Thyroid gland (tissue), 4 donors: Measurements from ENCODE around the gene MPL. TPM values are rescaled to one million over a fixed set of nuclear protein-coding genes. Genes with fewer than 3 reads are reported as not detected.

Experiments
- DNase-seq, 2 donors: peaks; one replicate each; pipeline ENCODE4 v3.0.0-alpha.2; 2019
- H3K27ac ChIP-seq, 3 donors: fragments of 200-600 bp; sonication (generic); 1 replicate in 2 of 3; 2 replicates in 1 of 3; pipeline ENCODE4 v1.5.1; 2016 to 2019; ENCODE audit warnings: mild to moderate bottlenecking in 1 of 3, moderate library complexity in 1 of 3
- H3K27me3 ChIP-seq: fragments of 200-600 bp; sonication (generic); one replicate; pipeline ENCODE4 v1.5.1; 2019
- H3K36me3 ChIP-seq, 2 donors: fragments of 200-600 bp; sonication (generic); one replicate each; pipeline ENCODE4 v1.5.1; 2016 to 2019
- H3K4me1 ChIP-seq, 2 donors: fragments of 200-600 bp; sonication (generic); one replicate each; pipeline ENCODE4 v1.5.1; 2017 to 2019
- H3K4me3 ChIP-seq, 3 donors: fragments of 200-600 bp; sonication (generic); replicated peaks in 1 of 3; 1 replicate in 2 of 3; 2 replicates in 1 of 3; pipeline ENCODE4 v1.5.1; 2016; ENCODE audit warnings: mild to moderate bottlenecking in 1 of 3
- H3K9me3 ChIP-seq: fragments of 200-600 bp; sonication (generic); one replicate; pipeline ENCODE4 v1.5.1; 2017
- POLR2A ChIP-seq, 2 donors: fragments of 450-650 bp; IDR thresholded peaks; one replicate each; pipeline ENCODE4 v1.6.1; 2017; ENCODE audit warnings: antibody characterized with exemption in 2 of 2, mild to moderate bottlenecking in 2 of 2, moderate library complexity in 1 of 2
- WGBS, 2 donors: methylation state at CpG; one replicate each; pipeline ENCODE4 v1.1.5; 2017; 5-methylcytosine and 5-hydroxymethylcytosine counted together
- intact Hi-C: fragments of 100-400 bp; cut with DNase I; formaldehyde crosslinking; loops from one replicate; pipeline ENCODE4 v1.15.1; 2023
- total RNA-seq, 4 donors: library from RNA; depleted of rRNA; stranded (reverse); fragments of >200 nt; gene quantifications; one replicate each; pipeline ENCODE4 v1.2.3, GENCODE V29; 2016
- TF ChIP-seq, protein P1 (sequence below), 6 experiments: fragments of 200-600 bp in 3 of 6; fragments of 450-650 bp in 3 of 6; sonication (generic) in 3 of 6; IDR thresholded peaks; one replicate each; pipeline ENCODE4 v1.5.1; 2016 to 2019; ENCODE audit warnings: antibody characterized with exemption in 6 of 6, mild to moderate bottlenecking in 2 of 6, inconsistent platforms in 1 of 6, moderate library complexity in 1 of 6

Gene MPL
- total RNA-seq, 4 donors from 2014 or later, result 0.22 to 0.29 TPM; not detected in 2

- Histone ChIP-seq H3K4me3 (peak within 1 kb of the TSS in 2 of 3 donors; percentile 33 to 45), H3K27me3 (no peaks in the 10 kb centered on the region), H3K27ac (peak within 1 kb of the TSS; percentile 72 to 92 (median 80)), H3K36me3 (peaks cover 18 to 19% of the 10 kb centered on the region in 2 donors), H3K4me1 (peaks cover 9 to 12% of the 10 kb centered on the region in 2 donors), H3K9me3 (no peaks in the 10 kb centered on the region)
- peak; percentile 99 to 100 for DNase-seq
- TF ChIP-seq, protein P1, sequence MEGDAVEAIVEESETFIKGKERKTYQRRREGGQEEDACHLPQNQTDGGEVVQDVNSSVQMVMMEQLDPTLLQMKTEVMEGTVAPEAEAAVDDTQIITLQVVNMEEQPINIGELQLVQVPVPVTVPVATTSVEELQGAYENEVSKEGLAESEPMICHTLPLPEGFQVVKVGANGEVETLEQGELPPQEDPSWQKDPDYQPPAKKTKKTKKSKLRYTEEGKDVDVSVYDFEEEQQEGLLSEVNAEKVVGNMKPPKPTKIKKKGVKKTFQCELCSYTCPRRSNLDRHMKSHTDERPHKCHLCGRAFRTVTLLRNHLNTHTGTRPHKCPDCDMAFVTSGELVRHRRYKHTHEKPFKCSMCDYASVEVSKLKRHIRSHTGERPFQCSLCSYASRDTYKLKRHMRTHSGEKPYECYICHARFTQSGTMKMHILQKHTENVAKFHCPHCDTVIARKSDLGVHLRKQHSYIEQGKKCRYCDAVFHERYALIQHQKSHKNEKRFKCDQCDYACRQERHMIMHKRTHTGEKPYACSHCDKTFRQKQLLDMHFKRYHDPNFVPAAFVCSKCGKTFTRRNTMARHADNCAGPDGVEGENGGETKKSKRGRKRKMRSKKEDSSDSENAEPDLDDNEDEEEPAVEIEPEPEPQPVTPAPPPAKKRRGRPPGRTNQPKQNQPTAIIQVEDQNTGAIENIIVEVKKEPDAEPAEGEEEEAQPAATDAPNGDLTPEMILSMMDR (IDR thresholded peaks at IDR 0.05), result no peak
- peak in 1 of 2 donors; percentile 63 for TF ChIP-seq POLR2A (IDR thresholded peaks at IDR 0.05)
- 2 to 8% methylated on average over 2 to 26 of the region's 59 CpGs for WGBS, 2 donors
- intact Hi-C loops, result no loop called here
Observed at GRCh38 chr1:43358746-43359693, 21.4 kb downstream of the MPL start, which contains the start of gene CDC20. Gene CDC20 (plus strand): TSS chr1:43358981. CDS start chr1:43359216, 235 bp downstream.

- Histone ChIP-seq H3K27ac (no peak overlapping the region), H3K36me3 (peaks cover 24 to 26% of the 10 kb centered on the region in 2 donors), H3K27me3 (no peaks in the 10 kb centered on the region), H3K9me3 (no peaks in the 10 kb centered on the region), H3K4me3 (no peak overlapping the region), H3K4me1 (peaks cover 9 to 12% of the 10 kb centered on the region in 2 donors)
- intact Hi-C loops, result no loop called here
- 24 to 44% methylated on average over 11 of the region's 11 CpGs for WGBS, 2 donors
- TF ChIP-seq, protein P1 (IDR thresholded peaks at IDR 0.05), result no peak
- TF ChIP-seq POLR2A (IDR thresholded peaks at IDR 0.05), result no peak
- peak; percentile 36 to 44 for DNase-seq
Observed at GRCh38 chr1:43359696-43360095, 22.1 kb downstream of the MPL start.

- TF ChIP-seq POLR2A (IDR thresholded peaks at IDR 0.05), result no peak
- TF ChIP-seq, protein P1 (IDR thresholded peaks at IDR 0.05), result no peak
- WGBS, 2 donors, result 67 to 92% methylated on average over 4 of the region's 4 CpGs
- no peak overlapping the region for H3K4me3 ChIP-seq
- peaks cover 31 to 34% of the 10 kb centered on the region in 2 donors for H3K36me3 ChIP-seq
- intact Hi-C loops, result no loop called here
- H3K27me3 ChIP-seq, result no peaks in the 10 kb centered on the region
- peaks cover 9 to 18% of the 10 kb centered on the region in 2 donors for H3K4me1 ChIP-seq
- H3K9me3 ChIP-seq, result no peaks in the 10 kb centered on the region
- no peak overlapping the region for H3K27ac ChIP-seq
- DNase-seq, result no peak
Observed at GRCh38 chr1:43360616-43361015, 23.0 kb downstream of the MPL start.

DNA sequence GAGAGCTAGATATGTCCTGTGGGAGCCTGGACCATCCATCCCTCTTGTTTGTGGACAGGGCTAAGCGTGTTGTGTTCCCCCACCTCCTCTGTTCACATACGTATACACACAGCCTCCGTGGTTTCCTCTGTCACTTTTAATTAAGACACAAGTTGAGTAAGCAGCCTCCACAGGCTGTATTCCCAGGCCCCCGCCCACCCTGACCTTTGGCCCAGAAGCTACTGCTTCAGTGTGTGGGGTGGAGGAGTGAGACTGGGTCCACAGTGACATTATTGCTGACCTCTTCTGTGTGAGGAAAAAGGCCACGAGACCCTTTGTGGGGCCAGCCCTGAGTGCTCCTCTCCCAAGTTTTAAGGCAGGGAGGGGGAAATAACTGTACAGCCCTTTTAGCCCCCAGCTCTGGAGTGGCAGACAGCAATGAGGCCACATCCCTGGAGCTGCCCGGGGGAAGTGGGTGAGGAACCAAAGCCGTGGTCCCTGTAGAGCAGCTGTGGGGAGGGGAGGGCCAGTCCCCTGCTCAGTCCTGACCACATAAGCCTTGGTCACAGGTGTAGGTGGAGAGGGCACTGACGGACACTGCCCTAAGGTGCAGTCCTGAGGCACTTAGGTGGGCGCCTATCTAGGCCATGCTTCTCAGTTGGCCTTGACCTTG lies 25.8 kb downstream of the MPL start:
- Histone ChIP-seq H3K4me3 (no peak overlapping the region), H3K9me3 (no peaks in the 10 kb centered on the region), H3K27me3 (no peaks in the 10 kb centered on the region), H3K4me1 (peaks cover 21 to 33% of the 10 kb centered on the region in 2 donors), H3K36me3 (peaks cover 31 to 34% of the 10 kb centered on the region in 2 donors), H3K27ac (no peak overlapping the region)
- TF ChIP-seq POLR2A (IDR thresholded peaks at IDR 0.05), result no peak
- TF ChIP-seq, protein P1 (IDR thresholded peaks at IDR 0.05), result no peak
- no peak for DNase-seq
- intact Hi-C loops, result no loop called here
- 79 to 89% methylated on average over 9 of the region's 9 CpGs for WGBS, 2 donors
